Fibroblast of upper back skin (primary cell): ENCODE results near the gene HOPX.
A peak's percentile ranks its signal among the peaks of the same experiment; 100 is the strongest.
"Not testable (repeated sequence)": the region's sequence is repeated elsewhere in the genome, so short reads cannot be mapped to it uniquely, and the experiment has no call there.

ENCODE experiments used
- DNase-seq: peaks from one replicate; pipeline ENCODE4 v3.0.0-alpha.2; 2013

The HOPX gene, protein sequence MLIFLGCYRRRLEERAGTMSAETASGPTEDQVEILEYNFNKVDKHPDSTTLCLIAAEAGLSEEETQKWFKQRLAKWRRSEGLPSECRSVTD

DNA sequence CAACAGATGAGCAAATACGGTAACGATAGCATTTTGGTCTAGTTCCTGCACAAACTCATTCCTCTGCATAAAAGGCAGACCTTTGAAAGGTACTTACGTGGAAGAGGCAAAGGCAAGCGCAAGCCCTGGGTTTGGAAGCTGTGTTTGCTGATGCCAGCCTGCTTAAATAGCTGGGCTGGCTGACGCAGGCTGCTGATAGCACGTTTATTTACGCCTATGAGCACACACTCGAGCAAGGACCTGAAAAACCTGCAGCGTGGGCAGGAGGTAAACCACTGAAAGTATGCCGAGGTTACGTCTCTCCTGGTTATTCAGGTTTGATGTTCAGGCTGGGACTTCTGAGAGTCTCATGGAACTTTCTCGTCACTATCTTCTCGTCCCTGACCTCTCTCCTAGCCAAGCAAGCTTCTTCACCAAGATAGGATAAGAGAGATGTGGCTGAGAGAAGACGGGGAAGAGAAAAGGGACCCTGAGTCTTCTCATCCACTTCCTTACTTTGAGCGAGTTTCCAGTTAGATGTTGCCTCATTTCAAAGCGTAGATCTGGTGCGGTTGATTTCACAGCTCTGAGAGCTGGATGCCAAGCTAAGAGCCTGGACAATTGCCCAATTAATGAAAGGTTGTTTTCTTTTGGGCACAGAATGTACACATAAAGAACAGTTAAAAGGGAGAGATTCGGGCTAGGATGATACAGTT lies at the start of gene HOPX:
Gene HOPX, minus strand, starts transcription at position 139 of the 695 bp plus-strand sequence. CDS start 23,480 bp downstream, outside the sequence.
- no peak for DNase-seq

DNA sequence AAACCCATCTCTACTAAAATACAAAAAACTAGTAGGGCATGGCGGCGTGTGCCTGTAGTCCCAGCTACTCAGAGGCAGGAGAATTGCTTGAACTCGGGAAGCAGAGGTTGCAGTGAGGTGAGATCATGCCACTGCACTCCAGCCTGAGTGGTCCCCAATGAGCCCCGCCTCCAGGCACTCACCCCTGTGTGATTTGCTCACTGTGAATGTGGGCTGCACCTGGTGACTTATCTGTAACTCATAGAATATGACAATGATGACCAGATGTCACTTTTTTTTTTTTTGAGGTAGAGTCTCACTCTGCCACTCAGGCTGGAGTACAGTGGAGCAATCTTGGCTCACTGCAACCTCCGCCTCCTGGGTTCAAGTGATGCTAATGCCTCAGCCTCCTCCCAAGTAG lies 49.0 kb upstream of the HOPX start:
- no peak for DNase-seq

DNA sequence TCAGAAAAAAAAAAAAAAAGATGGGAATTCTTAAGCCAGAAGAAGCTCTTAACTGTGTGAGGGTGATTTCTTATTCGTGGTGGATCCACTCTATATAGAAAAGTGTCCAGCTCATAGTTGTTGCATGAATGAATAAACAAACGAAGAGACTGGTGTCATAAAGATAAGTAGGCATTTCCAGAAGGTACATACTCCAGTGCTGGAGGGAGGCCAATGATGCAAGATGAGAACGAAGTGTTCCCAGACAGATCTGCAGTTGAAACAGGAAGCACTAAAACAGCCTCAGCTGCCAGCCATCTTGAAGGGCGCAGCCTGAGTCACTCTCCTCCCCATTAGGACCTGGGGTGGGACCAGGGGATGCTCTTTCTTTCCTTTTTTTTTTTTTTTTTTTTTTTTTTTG lies 47.4 kb upstream of the HOPX start:
- peak; percentile 79 for DNase-seq

DNA sequence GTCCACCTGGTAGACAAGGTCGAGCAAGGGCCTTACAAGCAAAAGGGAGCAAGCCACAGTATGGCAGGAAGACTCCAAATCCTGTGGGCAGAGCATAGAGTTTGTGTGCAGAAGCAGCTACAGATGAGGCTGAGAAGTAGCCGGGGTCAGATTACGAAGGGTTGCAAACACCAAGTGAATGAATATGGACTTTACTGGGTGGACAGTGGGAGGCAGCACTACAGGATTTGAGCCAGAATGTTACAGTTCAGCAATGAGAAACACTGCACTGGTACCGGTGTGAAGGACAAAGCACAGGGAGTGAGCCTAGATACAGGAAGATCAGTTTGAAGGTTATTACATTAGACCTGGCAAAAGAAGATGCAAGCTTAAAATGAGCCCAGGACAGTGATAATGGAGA lies 46.1 kb upstream of the HOPX start:
- no peak for DNase-seq

DNA sequence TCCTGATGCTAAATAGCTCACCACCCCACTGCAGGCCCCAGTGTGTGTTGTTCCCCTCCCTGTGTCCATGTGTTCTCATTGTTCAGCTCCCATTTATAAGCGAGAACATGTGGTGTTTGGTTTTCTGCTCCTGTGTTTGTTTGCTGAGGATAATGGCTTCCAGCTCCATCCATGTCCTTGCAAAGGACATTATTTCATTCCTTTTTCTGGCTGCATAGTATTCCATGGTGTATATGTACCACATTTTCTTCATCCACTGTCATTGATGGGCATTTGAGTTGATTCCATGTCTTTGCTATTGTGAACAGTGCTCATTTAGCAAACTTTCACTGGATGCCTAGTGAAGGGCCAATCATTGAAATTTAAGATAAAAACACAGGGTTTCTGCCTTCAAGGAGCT lies 45.5 kb upstream of the HOPX start:
- not testable (repeated sequence) for DNase-seq

DNA sequence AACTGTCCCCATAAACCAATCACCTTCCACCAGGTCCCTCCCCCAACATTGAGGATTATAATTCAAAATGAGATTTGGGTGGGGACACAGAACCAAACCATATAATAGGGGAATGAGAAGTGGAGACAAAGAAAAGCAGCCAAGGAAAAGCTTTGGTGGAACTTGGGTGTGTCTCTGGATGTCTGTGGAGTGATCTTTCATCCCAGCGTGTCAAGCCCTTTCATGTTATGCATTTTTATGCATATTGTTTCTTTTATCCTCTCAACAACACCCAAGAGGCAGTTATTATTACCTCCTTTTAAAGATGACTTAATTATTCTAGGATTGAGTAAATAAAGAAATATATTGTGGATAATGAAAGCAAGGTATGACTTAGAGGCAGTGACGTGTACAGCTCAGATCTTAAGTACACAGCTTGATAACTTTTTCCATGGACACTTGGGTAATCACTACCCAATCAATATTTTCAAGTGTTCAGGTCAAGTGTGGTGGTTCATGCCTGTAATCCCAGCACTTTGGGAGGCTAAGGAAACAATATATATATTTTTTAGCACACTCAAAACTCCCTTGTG lies 42.6 kb upstream of the HOPX start:
- DNase-seq: no peak

DNA sequence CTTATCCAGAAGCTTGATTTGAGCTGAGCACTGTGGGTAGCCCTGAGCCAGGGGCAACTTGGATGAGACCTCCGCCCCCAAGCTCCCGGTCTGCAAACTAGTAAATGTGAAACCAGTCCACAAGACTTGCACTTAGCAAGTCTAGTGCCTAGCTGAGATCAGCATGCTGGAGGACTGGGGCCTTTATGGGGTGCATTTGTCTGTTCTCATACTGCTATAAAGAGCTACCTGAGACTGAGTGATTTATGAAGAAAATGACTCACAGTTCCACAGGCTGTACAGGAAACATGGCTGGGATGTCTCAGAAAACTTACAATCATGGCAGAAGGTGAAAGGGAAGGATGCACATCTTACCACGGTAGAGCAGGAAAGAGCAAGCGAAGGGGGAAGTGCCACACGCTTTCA lies 42.1 kb upstream of the HOPX start:
- no peak for DNase-seq

DNA sequence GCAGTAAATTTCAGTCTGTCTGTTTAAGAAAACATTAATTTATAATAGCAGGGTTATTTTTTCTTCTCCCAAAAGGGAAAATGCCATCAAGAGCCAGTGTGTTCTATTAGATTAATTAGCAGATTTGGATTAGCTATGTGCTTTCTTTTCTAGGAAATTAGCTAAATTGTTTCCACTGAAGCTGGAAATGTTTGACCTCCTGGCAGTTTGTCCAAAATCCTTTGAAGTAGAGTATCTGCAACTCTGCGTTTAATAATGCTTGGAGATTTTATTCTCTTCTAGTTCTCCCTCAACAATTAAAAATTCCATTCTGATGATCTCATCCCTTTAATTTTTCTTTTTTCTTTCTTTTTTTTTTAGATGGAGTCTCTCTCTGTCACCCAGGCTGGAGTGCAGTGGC lies 27.1 kb upstream of the HOPX start:
- DNase-seq: no peak

DNA sequence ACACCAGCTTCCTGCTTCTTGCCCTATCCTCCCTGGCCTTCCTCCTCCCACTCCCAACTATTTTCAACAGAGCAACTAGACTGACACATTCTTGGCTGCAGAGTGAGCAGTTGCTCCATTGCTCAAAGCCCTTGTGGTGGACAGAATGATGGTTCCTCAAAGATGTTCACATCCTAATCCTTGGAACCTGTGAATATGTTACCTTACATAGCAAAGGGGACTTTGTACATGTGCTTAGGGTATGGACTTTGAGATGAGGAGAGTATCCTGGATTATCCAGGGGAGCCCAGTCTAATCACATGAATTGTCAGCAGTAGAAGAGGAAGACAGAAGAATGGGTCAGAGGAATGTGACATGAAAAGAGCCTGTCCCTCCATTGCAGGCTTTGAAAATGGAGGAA lies 24.9 kb upstream of the HOPX start:
- no peak for DNase-seq

DNA sequence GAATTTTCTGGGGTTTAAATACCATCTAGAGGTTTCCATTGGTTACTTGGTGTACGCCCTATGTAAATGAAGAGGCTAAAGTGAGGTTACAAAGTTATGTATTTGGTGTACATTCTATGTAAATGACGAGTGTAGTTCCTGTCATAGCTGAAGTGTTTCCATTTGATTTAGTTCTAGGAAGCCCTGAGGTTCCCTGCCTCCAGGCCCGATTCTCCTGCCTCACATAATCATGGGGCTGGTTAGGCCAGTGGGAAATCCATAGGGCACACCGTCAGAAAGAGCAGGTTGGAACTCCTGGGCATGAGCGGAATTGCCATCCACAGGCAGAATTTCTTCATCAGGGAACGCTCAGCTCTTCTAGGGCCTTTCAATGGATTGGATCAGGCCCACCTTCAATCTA lies 24.2 kb upstream of the HOPX start:
- DNase-seq: no peak

DNA sequence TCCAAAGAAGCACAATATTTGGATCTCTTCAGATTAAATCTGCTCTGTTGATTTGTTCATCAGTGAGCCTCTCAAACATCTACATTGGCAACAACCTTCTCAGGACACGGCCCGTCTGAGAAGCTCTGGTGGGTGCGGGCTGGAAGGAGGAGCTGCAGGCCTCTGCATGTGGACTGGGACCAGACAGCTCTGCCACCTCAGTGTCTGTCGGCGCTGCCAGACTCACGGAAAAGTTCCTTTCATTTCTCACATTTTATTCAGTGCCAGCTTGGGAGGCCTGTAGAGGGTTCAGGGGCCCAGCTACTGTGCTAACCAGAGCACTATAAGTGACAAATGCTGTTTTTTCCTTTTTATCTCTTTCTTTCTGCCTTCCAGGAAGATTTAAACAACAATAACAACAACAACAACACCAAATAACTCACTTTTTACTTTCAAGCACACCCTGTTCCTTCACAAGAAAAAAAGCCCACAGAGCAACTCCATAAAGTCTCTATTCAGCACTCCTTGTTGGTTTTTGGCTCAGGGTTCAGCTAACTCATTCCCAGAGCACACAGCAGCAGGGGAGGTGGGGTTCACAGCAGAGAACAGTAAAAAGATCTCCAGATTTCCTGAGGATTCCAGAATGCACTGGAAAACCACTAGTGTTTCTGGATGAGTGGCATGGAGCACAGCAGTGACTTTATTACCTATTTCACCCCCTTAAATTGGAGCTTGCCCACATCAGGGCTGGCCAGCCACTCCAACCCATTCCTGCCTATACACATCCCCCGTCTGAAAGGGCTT lies 23.2 kb upstream of the HOPX start:
- no peak for DNase-seq

DNA sequence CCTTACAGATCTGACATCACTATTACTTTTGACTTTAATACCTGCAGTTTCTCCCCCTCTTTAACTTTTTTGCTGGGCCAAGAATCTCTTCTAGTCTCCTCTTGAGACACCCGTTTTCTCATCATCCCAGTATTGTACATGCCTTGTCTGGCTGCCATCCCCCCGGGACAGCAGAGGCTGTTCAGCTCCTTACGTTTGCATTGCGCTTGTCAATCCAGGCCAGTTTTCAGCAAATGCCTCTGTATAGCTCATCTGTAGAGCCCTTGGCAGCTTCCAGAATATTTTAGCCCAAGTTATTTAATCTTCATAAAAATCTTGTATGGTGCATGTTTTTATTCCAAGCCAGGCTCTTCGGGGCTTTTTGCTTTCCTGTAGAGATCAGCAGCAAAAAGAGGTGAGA lies 22.3 kb upstream of the HOPX start:
- no peak for DNase-seq

DNA sequence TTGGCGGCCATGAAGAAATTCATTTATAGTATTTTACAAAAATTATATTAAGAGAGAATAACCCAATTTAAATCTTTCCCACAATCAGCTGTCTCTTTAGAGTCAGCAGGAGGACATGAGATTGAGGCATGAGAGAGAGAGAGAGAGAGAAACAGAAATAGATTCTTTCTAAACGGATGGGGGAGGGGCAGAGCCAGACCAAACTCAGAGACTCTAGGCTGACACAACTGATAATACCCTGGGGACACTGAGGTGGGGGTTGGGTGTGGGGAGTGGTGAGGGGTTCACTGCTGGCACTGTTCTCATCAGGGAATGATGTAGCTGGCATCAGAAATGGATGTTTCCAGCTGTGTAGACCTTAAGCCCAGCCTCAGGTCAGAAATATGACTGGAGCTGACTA lies 20.5 kb upstream of the HOPX start:
- no peak for DNase-seq

DNA sequence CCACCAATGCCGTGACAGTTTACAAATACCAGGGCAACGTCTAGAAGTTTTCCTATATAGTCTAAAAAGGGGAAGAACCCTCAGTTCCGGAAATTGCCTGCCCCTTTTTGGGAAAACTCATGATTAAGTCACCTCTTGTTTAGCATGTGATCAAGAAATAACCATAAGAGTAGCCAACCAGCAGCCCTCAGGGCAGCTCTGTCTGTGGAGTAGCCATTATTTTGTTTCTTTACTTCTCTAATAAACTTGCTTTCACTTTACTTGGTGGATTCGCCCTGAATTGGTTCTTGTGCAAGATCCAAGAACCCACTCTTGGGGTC lies 20.0 kb upstream of the HOPX start:
- DNase-seq: no peak

DNA sequence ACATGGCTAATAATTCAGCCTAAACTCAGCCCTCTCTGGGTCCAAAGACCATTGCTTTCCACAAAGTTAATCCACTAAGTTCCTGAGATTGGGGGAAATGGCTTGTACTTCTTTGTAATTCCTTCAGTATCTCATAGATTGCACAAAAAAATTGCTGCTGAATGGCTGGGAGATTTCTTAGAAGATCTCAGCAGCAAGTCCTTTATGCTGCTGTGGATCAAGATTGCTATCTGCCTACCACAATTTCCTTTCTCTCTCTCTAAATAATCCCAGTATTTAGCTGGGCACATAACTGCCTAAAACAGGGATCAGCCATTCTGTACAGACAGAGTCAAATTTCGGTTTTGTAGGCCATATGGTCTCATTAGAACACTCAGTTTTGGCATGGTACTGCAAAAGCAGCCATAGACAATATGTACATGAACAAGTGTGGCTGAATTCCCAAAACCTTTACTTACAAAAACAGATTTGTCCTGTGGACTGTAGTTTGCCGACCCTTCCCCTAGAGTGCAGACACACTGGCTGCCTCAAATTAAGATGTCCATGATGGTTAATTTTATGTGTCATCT lies 18.5 kb upstream of the HOPX start:
- DNase-seq: no peak

DNA sequence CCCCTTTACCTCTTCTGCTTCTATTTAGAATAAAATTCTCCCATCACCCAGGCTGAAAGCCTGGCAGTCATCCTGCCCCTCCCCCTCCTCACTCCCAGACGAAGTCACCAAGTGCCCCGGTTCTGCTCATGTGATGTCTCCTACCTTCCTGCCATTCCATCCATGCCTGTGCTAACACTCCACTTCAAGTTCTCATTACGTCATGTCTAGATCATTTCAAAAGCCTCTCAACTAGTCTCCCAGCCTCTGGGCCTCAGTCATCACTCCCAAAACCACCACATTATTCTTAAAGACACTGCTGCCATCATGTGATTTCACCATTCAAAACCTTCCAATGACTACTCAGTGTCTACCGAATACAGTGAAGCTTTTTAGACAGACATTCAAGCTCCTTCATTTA lies 17.2 kb upstream of the HOPX start:
- DNase-seq: peak; percentile 33

DNA sequence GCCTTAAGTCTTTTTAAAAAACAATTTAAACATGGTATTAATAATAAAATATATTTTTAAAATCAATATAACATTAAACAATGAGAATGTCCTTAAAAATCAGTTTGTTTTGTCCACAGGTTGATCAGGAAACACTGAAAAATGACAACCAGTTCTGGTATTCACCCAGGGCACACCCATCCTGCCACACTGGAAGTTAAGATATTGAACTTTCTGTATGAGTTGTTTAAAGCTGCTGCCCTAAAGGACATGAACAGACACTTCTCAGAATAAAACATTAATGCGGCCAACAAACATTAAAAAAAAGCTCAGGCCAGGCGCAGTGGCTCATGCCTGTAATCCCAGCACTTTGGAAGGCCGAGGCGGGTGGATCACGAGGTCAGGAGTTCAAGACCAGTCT lies 15.0 kb upstream of the HOPX start:
- DNase-seq: no peak

DNA sequence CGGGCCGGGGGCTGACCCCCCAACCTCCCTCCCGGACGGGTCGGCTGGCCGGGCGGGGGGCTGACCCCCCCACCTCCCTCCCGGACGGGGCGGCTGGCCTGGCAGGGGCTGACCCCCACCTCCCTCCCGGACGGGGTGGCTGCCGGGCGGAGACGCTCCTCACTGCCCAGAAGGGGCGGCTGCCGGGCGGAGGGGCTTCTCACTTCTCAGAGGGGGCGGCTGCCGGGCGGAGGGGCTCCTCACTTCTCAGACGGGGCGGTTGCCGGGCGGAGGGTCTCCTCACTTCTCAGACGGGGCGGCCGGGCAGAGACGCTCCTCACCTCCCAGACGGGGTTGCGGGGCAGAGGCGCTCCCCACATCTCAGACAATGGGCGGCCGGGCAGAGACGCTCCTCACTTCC lies 12.4 kb upstream of the HOPX start:
- DNase-seq: not testable (repeated sequence)

DNA sequence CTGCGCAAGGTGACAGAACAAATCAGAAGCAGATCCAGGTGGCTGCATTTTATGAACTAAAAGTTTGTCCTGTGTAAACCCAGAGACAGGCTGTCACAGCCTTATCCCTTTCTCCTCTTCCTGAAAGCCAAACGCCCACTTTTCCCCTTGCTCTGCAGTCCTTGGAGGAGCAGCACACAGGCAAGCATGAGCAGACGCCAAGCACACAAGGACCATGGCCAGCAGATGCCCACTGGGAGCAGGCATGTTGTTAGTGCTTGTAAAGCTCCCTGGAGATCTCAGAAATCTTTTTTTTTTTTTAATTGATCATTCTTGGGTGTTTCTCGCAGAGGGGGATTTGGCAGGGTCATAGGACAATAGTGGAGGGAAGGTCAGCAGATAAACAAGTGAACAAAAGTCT lies 11.5 kb upstream of the HOPX start:
- no peak for DNase-seq

DNA sequence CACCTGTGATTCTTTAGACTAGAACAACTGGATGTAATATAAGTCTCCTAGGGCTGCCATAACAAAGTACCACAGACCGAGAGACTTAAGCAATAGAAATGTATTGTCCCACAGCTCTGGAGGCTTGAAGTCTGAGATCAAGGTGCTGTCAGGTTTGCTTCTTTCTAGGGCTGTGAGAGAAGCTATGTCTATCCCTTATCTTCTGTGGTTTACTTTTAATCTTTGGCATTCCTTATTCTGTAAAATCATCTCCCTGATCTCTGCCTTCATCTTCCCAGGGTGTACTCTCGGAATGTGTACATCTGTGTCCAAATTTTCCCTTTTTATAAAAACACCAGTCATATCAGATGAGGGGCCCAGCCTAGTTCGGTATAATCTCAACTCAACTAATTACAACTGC lies 10.3 kb upstream of the HOPX start:
- DNase-seq: no peak

DNA sequence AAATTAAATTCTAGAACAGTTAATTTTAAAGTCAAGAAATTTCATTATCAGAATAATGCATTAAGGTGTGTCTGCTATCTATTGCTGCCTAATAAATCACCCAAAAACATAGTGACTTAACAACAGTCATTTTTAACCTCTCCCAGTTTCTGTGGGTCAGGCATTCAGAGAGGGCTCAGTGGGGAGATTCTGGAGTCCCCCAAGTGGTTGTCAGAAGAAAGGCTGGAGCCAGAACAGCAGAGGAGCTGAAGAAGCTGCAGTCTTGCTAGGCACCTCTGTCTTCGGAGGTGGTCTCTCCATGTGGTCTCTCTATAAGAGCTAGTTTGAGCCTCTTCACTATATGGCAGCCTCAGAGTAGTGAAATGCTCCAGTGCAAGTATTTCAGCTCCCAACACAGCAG lies 9.3 kb upstream of the HOPX start:
- DNase-seq: no peak

DNA sequence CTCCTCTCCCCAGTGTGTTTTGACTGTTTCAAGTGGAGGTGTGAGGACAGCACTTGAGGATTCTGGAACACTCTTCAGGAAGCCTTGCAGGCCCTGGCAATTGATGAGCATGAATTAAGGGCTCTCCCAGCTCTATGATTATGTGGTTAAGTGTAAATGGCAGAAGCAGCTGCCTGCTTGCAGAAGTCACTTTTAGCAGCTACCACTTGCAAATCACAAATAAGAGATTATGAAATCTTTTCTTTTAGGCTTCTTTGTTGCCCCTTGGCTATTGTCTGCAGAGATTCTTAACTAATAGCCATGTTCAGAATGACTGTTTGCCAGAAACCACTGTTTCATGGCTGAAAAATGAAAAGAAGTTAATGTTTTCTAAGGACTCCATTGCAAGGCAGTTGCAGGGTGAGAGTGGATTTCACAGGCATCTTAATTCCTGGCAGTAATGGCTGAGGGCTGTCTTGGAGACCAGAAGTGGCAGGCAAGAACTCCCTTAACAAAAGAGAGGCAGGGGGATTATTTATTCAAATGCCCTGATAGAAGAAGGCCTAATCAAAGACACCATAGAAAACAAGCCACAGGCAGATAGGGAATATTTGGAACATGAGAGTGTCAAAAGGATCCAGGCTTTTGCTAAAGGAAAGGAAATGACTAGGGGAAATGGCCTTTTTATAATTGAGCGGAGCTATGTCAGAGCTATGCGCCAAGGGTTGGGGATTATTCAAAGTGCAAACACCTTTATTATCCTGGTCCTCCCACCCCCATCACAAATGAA lies 8.3 kb upstream of the HOPX start:
- DNase-seq: no peak

DNA sequence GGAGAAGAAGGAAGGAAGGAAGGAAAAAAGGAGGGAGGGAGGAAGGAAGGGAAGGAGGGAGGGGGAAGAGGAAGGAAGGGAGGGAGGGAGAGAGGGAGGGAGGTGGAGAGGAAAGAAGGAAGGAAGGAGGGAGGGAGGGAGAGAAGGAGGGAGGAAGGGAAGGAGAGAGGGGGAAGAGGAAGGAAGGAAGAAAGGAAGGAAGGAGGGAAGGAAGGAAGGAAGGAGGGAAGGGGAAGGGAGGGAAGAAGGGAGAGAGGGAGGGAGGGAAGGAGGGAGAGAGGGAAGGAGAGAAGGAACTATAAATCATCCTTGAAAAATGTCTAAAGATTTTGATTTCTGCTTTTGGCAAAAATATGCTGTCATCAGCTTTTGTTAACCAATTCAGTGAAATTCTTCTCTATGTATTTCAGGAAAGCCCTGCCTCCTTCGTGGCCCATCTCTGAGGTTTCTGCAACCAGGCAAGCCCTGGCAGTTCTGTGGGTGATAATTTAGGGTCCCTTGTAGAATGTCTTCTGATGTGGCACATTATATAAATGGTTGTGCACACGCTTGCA lies 7.1 kb upstream of the HOPX start:
- no peak for DNase-seq
